K562 (cell line): ENCODE results near the gene PTCD3. TPM values are rescaled to one million over a fixed set of nuclear protein-coding genes. Genes with fewer than 3 reads are reported as not detected.
A peak's percentile ranks its signal among the peaks of the same experiment; 100 is the strongest.

Experiments
- ATAC-seq: fragments of 200-7000 bp; cut with Tn5 transposase; 3 replicates; pipeline ENCODE4 v1.9.1; 2020; ENCODE audit warnings: moderate library complexity
- BruUV-seq: library from RNA; stranded (reverse); fragments of 400-500 nt; replicated peaks from 2 replicates; lab custom pipeline; 2021; lab: Mats Ljungman, UMichigan
- CTCF ChIA-PET: fragments of 300-600 bp; formaldehyde crosslinking; extraction: SDS; loops from one replicate; lab custom pipeline; 2021; ENCODE audit warnings: low intra/inter-chr PET ratio; lab: Yijun Ruan, JAX
- POLR2A ChIA-PET: fragments of 300-600, 350-650 bp; sonication (Branson Sonifier 250); formaldehyde crosslinking; extraction: SDS; loops from one replicate; lab custom pipeline; 2021; ENCODE audit warnings: antibody characterized with exemption, inconsistent platforms; lab: Yijun Ruan, JAX
- DNase-seq, 4 experiments: peaks; one replicate each; pipeline versions ENCODE4 v3.0.0 to v3.0.0-alpha.2; 2011 to 2018; ENCODE audit warnings: low spot score in 3 of 4, mixed read lengths in 3 of 4; ENCODE audit errors: extremely low read depth in 1 of 4
- FAIRE-seq: peaks from 2 replicates; lab custom pipeline; 2011; peaks lifted over from hg19 to GRCh38; lab: Jason Lieb, UNC
- H2AFZ ChIP-seq: 2 replicates; pipeline ENCODE4 v1.6.0; 2011; ENCODE audit warnings: low read depth, low read length, control low read depth, inconsistent platforms
- H3K27ac ChIP-seq: fragments of 200-600 bp; 3 replicates; pipeline ENCODE4 v1.8.0; 2011; ENCODE audit warnings: low read depth, mild to moderate bottlenecking, control low read depth, inconsistent platforms, low read length, moderate library complexity, mixed read lengths; ENCODE audit errors: extremely low read depth
- H3K27me3 ChIP-seq, 2 experiments: fragments of 300-600 bp in 1 of 2; 2 replicates in 1 of 2; 3 replicates in 1 of 2; pipeline versions ENCODE4 v1.6.0 to v1.8.0; 2011; ENCODE audit warnings: inconsistent platforms in 2 of 2, low read length in 2 of 2, mild to moderate bottlenecking in 1 of 2, mixed read lengths in 1 of 2, moderate library complexity in 1 of 2; ENCODE audit not compliant: control insufficient read depth in 2 of 2, insufficient read depth in 2 of 2
- H3K36me3 ChIP-seq: fragments of 300-600 bp; 3 replicates; pipeline ENCODE4 v1.8.0; 2011; ENCODE audit warnings: mild to moderate bottlenecking, low read length, inconsistent platforms; ENCODE audit not compliant: control insufficient read depth, insufficient read depth
- H3K4me1 ChIP-seq, 2 experiments: fragments of 200-600 bp in 1 of 2; replicated peaks in 1 of 2; 2 replicates in 1 of 2; 3 replicates in 1 of 2; pipeline versions ENCODE4 v1.5.1 to v1.8.0; 2011; ENCODE audit warnings: inconsistent platforms in 2 of 2, low read length in 2 of 2, mild to moderate bottlenecking in 1 of 2, mixed read lengths in 1 of 2, moderate library complexity in 1 of 2; ENCODE audit not compliant: control insufficient read depth in 2 of 2, insufficient read depth in 2 of 2
- H3K4me2 ChIP-seq: 2 replicates; pipeline ENCODE4 v1.6.1; 2011; ENCODE audit warnings: low read length, control low read depth, inconsistent platforms, mixed read lengths; ENCODE audit not compliant: insufficient read depth
- H3K4me3 ChIP-seq: fragments of 200-600 bp; sonication (generic), shearing (Covaris generic); 2 replicates; pipeline ENCODE4 v1.5.1; 2016; ENCODE audit warnings: control low read depth, inconsistent platforms
- H3K79me2 ChIP-seq: fragments of 200-600 bp; 3 replicates; pipeline ENCODE4 v1.8.0; 2011; ENCODE audit warnings: low read length, inconsistent platforms; ENCODE audit not compliant: control insufficient read depth, insufficient read depth
- H3K9ac ChIP-seq, 2 experiments: 2 replicates each; pipeline versions ENCODE4 v1.6.0 to v1.6.1; 2011; ENCODE audit warnings: low read depth in 2 of 2, low read length in 2 of 2, control low read depth in 1 of 2, inconsistent platforms in 1 of 2, mild to moderate bottlenecking in 1 of 2, mixed read lengths in 1 of 2; ENCODE audit not compliant: insufficient read depth in 1 of 2
- H3K9me1 ChIP-seq: one replicate; pipeline ENCODE4 v1.6.0; 2011; ENCODE audit warnings: inconsistent platforms, mild to moderate bottlenecking, low read length, moderate library complexity; ENCODE audit not compliant: control insufficient read depth, insufficient read depth
- H3K9me3 ChIP-seq: replicated peaks from 2 replicates; pipeline ENCODE4 v1.5.1; 2011; ENCODE audit warnings: low read depth, low read length, inconsistent platforms; ENCODE audit not compliant: control insufficient read depth, insufficient read depth
- H4K20me1 ChIP-seq: replicated peaks from 2 replicates; pipeline ENCODE4 v1.6.1; 2011; ENCODE audit warnings: low read length, inconsistent platforms, mixed read lengths; ENCODE audit not compliant: control insufficient read depth, insufficient read depth
- ATF1 ChIP-seq, 2 experiments: fragments of 450-650 bp in 1 of 2; IDR thresholded peaks; 2 replicates each; pipeline ENCODE4 v1.6.1; 2016; ENCODE audit warnings: missing compliant biosample characterization in 1 of 2, missing genetic modification characterization in 1 of 2
- CBX3 ChIP-seq, 2 experiments: IDR thresholded peaks; 1 replicate in 1 of 2; 2 replicates in 1 of 2; pipeline ENCODE4 v1.6.1; 2012; ENCODE audit warnings: inconsistent platforms in 2 of 2, low read length in 2 of 2, borderline replicate concordance in 1 of 2, control low read depth in 1 of 2
- DPF2 ChIP-seq: fragments of 450-650 bp; IDR thresholded peaks from 2 replicates; pipeline ENCODE4 v1.6.1; 2016
- ELK1 ChIP-seq: sonication (generic); formaldehyde crosslinking; IDR thresholded peaks from 2 replicates; pipeline ENCODE4 v1.8.1; 2022; ENCODE audit warnings: missing genetic modification reagents
- GATAD2B ChIP-seq: fragments of 450-650 bp; IDR thresholded peaks from 2 replicates; pipeline ENCODE4 v1.6.1; 2017; ENCODE audit warnings: mild to moderate bottlenecking, borderline replicate concordance
- MCM2 ChIP-seq: fragments of 450-650 bp; IDR thresholded peaks from 2 replicates; pipeline ENCODE4 v1.6.1; 2017; ENCODE audit warnings: low read depth, mild to moderate bottlenecking
- PCBP1 ChIP-seq: fragments of 200-400 bp; formaldehyde crosslinking; IDR thresholded peaks from 2 replicates; pipeline ENCODE4 v1.6.1; 2018; ENCODE audit warnings: mild to moderate bottlenecking, low read depth, low read length; ENCODE audit not compliant: poor library complexity, severe bottlenecking
- PHB ChIP-seq: fragments of 250-450 bp; sonication (Bioruptor Pico); IDR thresholded peaks from 2 replicates; pipeline ENCODE4 v1.5.0; 2021
- POLR2B ChIP-seq: fragments of 450-650 bp; IDR thresholded peaks from 2 replicates; pipeline ENCODE4 v1.6.1; 2018; ENCODE audit warnings: low read depth; ENCODE audit not compliant: partially characterized antibody
- RBM25 ChIP-seq: fragments of 200-400 bp; formaldehyde crosslinking; IDR thresholded peaks from 2 replicates; pipeline ENCODE4 v1.6.1; 2018; ENCODE audit warnings: low read length, low read depth, moderate library complexity; ENCODE audit not compliant: severe bottlenecking
- ZBTB2 ChIP-seq: fragments of 450-650 bp; IDR thresholded peaks from 2 replicates; pipeline ENCODE4 v1.6.1; 2016; ENCODE audit warnings: antibody characterized with exemption
- ZNF239 ChIP-seq: fragments of 250-450 bp; sonication (Bioruptor Pico); IDR thresholded peaks from 2 replicates; pipeline ENCODE4 v1.4.0; 2020; ENCODE audit warnings: mild to moderate bottlenecking
- ZNF445 ChIP-seq: fragments of 250-450 bp; sonication (Bioruptor Pico); IDR thresholded peaks from 2 replicates; pipeline ENCODE4 v1.4.0; 2020; ENCODE audit warnings: low read depth, mild to moderate bottlenecking, moderate library complexity
- WGBS: fragments of 100-300 bp; shearing (Covaris generic); methylation state at CpG from one replicate; pipeline ENCODE4 v1.1.6; 2016; ENCODE audit warnings: low coverage, mixed read lengths; ENCODE audit not compliant: insufficient coverage; ENCODE audit errors: missing lambda C conversion rate; 5-methylcytosine and 5-hydroxymethylcytosine counted together
- in situ Hi-C: fragments of 300-500 bp; cut with MboI; formaldehyde crosslinking; loops from 4 replicates; pipeline ENCODE4 v1.15.0; 2018; ENCODE audit warnings: inconsistent platforms, mixed read lengths
- intact Hi-C: fragments of 100-400 bp; cut with micrococcal nuclease; formaldehyde crosslinking; loops from 2 replicates; pipeline ENCODE4 v1.14.2; 2022
- polyA plus RNA-seq, 8 experiments: library from polyadenylated mRNA; depleted of rRNA in 4 of 8; stranded (reverse) in 5 of 8; unstranded in 3 of 8; fragments of >200 nt; fragmentation: Nextera tagmentation in 2 of 8; fragmentation: Illumina TruSeq in 1 of 8; extraction: Ambion mirVana in 2 of 8; extraction: Trizol in 1 of 8; gene quantifications; 2 replicates each; pipeline versions ENCODE4 v1.2.1 to v1.2.3, GENCODE V29; 2011 to 2014; ENCODE audit warnings: inconsistent platforms in 1 of 8, missing spikeins in 1 of 8
- total RNA-seq, 7 experiments: library from RNA; depleted of rRNA in 6 of 7; stranded (reverse); fragments of >200 nt in 6 of 7; fragmentation: Illumina TruSeq in 2 of 7; extraction: Trizol in 2 of 7; gene quantifications; 2 replicates each; pipeline versions ENCODE4 v1.2.1 to v1.2.3, GENCODE V29; 2011 to 2021; ENCODE audit warnings: low replicate concordance in 1 of 7
- TF ChIP-seq, protein P1 (sequence below): fragments of 450-650 bp; IDR thresholded peaks from 2 replicates; pipeline ENCODE4 v1.6.1; 2016; ENCODE audit warnings: missing biosample characterization, missing genetic modification characterization

PTCD3 gene
- total and polyA plus RNA-seq, 9 of the 15 experiments (the other 6 are each of a cell fraction or from before 2014, with no cell fraction given): 65.2 to 241 (median 172) TPM

GRCh38 chr2:86064006-86064405 is 42.0 kb upstream of the PTCD3 start:
- BruUV-seq: TSS peak; percentile 10
- TF ChIP-seq MCM2: no peak
- TF ChIP-seq PCBP1: no peak
- TF ChIP-seq ELK1 (CRISPR knock-in tag): no peak
- no peak for TF ChIP-seq ATF1 (CRISPR knock-in tag; IDR thresholded peaks at IDR 0.05)
- no peak for TF ChIP-seq ATF1 (tag; IDR thresholded peaks at IDR 0.05)
- Histone ChIP-seq H4K20me1 (no peaks in the 10 kb centered on the region), H3K4me2 (no peak overlapping the region), H3K4me1 (no peaks in the 10 kb centered on the region), H3K9me1 (no peaks in the 10 kb centered on the region), H3K36me3 (peaks cover 96% of the 10 kb centered on the region), H3K9me3 (peaks cover 2% of the 10 kb centered on the region; the same call in 1 of the 2 replicates), H2AFZ (no peak overlapping the region), H3K27me3 (no peaks in the 10 kb centered on the region), H3K4me3 (no peak overlapping the region), H3K79me2 (no peaks in the 10 kb centered on the region), H3K9ac (no peak overlapping the region), H3K27ac (no peak overlapping the region)
- DNase-seq (no peak), ATAC-seq (no peak), FAIRE-seq (no peak)
- intact Hi-C loops: no loop called here
- in situ Hi-C loops: no loop called here
- WGBS: 94% methylated on average over 2 of the region's 2 CpGs
- ChIA-PET POLR2A (interaction anchor here (0.6 kb wide), 1 partner anchor 163 kb away, joined by 3 read pairs; no protein-coding TSS in a partner anchor), CTCF (no interaction called here)

DNA sequence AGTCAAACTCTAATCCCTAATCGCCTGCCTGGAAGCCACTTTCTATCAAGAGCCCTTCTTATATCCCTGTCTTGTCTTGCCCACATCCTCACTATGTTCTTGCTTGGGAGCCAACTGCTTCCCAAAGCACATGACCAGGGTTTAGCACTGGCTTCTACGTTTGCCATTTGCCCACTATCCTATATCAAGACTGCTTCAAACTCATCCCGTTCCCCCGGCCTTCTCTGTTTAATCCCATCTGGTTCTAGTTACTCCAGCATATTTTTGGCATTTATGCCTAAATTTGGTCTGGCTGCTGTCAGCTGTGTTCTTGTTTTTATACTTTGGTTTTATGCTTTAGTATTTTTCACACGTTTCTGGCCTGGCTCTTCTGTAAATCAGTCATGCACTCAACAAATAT is 40.5 kb upstream of the PTCD3 start:
- H3K4me1 ChIP-seq: no peaks in the 10 kb centered on the region
- no TSS peak for BruUV-seq
- no peak for TF ChIP-seq ZBTB2
- no peak for TF ChIP-seq PHB (CRISPR knock-in tag)
- TF ChIP-seq CBX3 (IDR thresholded peaks at IDR 0.05; ENCODE audit: borderline replicate concordance in 1 of 2, low read length in 2 of 2): no peak
- no peak for TF ChIP-seq GATAD2B
- TF ChIP-seq ZNF239 (CRISPR knock-in tag): no peak
- no peak for TF ChIP-seq ZNF445 (CRISPR knock-in tag)
- TF ChIP-seq RBM25: no peak
- TF ChIP-seq, protein P1, sequence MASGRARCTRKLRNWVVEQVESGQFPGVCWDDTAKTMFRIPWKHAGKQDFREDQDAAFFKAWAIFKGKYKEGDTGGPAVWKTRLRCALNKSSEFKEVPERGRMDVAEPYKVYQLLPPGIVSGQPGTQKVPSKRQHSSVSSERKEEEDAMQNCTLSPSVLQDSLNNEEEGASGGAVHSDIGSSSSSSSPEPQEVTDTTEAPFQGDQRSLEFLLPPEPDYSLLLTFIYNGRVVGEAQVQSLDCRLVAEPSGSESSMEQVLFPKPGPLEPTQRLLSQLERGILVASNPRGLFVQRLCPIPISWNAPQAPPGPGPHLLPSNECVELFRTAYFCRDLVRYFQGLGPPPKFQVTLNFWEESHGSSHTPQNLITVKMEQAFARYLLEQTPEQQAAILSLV: no peak
- no peak for TF ChIP-seq DPF2
- no peak for TF ChIP-seq POLR2B

More for the DNA sequence above, 40.5 kb upstream of the PTCD3 start:
- Histone ChIP-seq H3K9me1 (no peaks in the 10 kb centered on the region), H3K9ac (no peak overlapping the region), H3K4me2 (no peak overlapping the region), H3K36me3 (peaks cover 97% of the 10 kb centered on the region), H2AFZ (no peak overlapping the region), H3K9me3 (peaks cover 2% of the 10 kb centered on the region; the same call in 1 of the 2 replicates), H3K27ac (no peak overlapping the region), H3K4me3 (no peak overlapping the region), H3K79me2 (no peaks in the 10 kb centered on the region), H3K27me3 (no peaks in the 10 kb centered on the region), H4K20me1 (no peaks in the 10 kb centered on the region)
- ChIA-PET POLR2A (interaction anchor here (1.0 kb wide), 1 partner anchor 23 kb away, joined by 3 read pairs; no protein-coding TSS in a partner anchor), CTCF (no interaction called here)
- 68% methylated on average over 5 of the region's 5 CpGs for WGBS
- ATAC-seq (no peak), DNase-seq (no peak), FAIRE-seq (no peak)
- intact Hi-C loops (no loop called here), in situ Hi-C loops (no loop called here)
